Neural cell (in vitro differentiated cells): ENCODE data around the gene GJC3.
"Not testable (repeated sequence)": the region's sequence is repeated elsewhere in the genome, so short reads cannot be mapped to it uniquely, and the experiment has no call there.

ENCODE experiments used
- EZH2 ChIP-seq: fragments of 200-600, 300-800 bp; shearing (Covaris generic), sonication (generic); IDR thresholded peaks from 2 replicates; pipeline ENCODE4 v1.6.1; 2014; ENCODE audit warnings: antibody characterized with exemption, low read length, borderline replicate concordance, mild to moderate bottlenecking; ENCODE audit not compliant: insufficient read depth, poor library complexity, severe bottlenecking
- TF ChIP-seq, protein P1 (sequence below): fragments of 450-650 bp; IDR thresholded peaks from 2 replicates; pipeline ENCODE4 v1.5.1; 2014; ENCODE audit warnings: antibody characterized with exemption, mild to moderate bottlenecking, moderate library complexity; ENCODE audit not compliant: poor library complexity, severe bottlenecking

DNA sequence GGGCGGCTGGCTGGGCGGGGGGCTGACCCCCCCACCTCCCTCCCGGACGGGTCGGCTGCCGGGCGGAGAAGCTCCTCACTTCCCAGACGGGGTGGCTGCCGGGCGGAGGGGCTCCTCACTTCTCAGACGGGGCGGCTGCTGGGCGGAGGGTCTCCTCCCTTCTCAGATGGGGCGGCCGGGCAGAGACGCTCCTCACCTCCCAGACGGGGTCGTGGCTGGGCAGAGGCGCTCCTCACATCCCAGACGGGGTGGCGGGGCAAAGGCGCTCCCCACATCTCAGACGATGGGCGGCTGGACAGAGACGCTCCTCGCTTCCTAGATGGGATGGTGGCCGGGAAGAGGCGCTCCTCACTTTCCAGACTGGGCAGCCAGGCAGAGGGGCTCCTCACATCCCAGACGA is 41.1 kb downstream of the GJC3 start:
- TF ChIP-seq, protein P1, sequence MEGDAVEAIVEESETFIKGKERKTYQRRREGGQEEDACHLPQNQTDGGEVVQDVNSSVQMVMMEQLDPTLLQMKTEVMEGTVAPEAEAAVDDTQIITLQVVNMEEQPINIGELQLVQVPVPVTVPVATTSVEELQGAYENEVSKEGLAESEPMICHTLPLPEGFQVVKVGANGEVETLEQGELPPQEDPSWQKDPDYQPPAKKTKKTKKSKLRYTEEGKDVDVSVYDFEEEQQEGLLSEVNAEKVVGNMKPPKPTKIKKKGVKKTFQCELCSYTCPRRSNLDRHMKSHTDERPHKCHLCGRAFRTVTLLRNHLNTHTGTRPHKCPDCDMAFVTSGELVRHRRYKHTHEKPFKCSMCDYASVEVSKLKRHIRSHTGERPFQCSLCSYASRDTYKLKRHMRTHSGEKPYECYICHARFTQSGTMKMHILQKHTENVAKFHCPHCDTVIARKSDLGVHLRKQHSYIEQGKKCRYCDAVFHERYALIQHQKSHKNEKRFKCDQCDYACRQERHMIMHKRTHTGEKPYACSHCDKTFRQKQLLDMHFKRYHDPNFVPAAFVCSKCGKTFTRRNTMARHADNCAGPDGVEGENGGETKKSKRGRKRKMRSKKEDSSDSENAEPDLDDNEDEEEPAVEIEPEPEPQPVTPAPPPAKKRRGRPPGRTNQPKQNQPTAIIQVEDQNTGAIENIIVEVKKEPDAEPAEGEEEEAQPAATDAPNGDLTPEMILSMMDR = not testable (repeated sequence)
- not testable (repeated sequence) for TF ChIP-seq EZH2
